Measurements from ENCODE around the gene PCDH9. TPM values are rescaled to one million over a fixed set of nuclear protein-coding genes. Genes with fewer than 3 reads are reported as not detected.

PCDH9 gene
- total and polyA plus RNA-seq, 10 of the 15 experiments (the other 5 are each of a cell fraction or from before 2014, with no cell fraction given) = 0.02 to 2.3 (median 0.05) TPM; not detected in 1

- H3K27ac ChIP-seq (ENCODE audit: control insufficient read depth, insufficient read depth) = no peak overlapping the region
- H4K20me1 ChIP-seq (ENCODE audit: control insufficient read depth, insufficient read depth) = no peaks in the 10 kb centered on the region
- SMC1A ChIA-PET (ENCODE audit: uncharacterized antibody, unreplicated experiment) = interaction anchor here (1.1 kb wide), 1 partner anchor 389 kb away, joined by 3 read pairs; no protein-coding TSS in a partner anchor
- H3K27me3 ChIP-seq (replicated peaks in 1 of 2; ENCODE audit: control insufficient read depth in 2 of 2, insufficient read depth in 2 of 2, low read length in 1 of 2) = no peaks in the 10 kb centered on the region
- intact Hi-C loops (cut with micrococcal nuclease; ENCODE audit: unreplicated experiment) = loop anchor here (5.0 kb wide), 1 partner anchor 1564 kb away; no protein-coding TSS in a partner anchor
- no peaks in the 10 kb centered on the region for H3K36me3 ChIP-seq (ENCODE audit: control insufficient read depth in 2 of 2, insufficient read depth in 2 of 2, low read length in 1 of 2)
- no peak overlapping the region for H2AFZ ChIP-seq (ENCODE audit: control insufficient read depth, low read depth, low read length)
- in situ Hi-C loops (cut with MboI) = no loop called here
- no peaks in the 10 kb centered on the region for H3K9me3 ChIP-seq (replicated peaks; ENCODE audit: control insufficient read depth, insufficient read depth, low read length)
- no peak overlapping the region for H3K9ac ChIP-seq (ENCODE audit: control insufficient read depth, insufficient read depth, low read length)
- no peak for TF ChIP-seq CREB1 (IDR thresholded peaks at IDR 0.05; ENCODE audit: low read depth)
- TF ChIP-seq FOXM1 (IDR thresholded peaks at IDR 0.05; ENCODE audit: low read depth, low read length) = no peak
- H3K79me2 ChIP-seq (ENCODE audit: control insufficient read depth, insufficient read depth, low read length) = no peaks in the 10 kb centered on the region
- POLR2A ChIA-PET = no interaction called here
- peak; percentile 82 for ATAC-seq
- H3K4me1 ChIP-seq (ENCODE audit: control insufficient read depth, insufficient read depth, low read length) = no peaks in the 10 kb centered on the region
- no peak for DNase-seq (ENCODE audit: low read depth, low spot score)
- FAIRE-seq = no peak
- CTCF ChIA-PET = interaction anchor here (0.6 to 4.2 kb wide), 5 partner anchors 15 to 1513 kb away, joined by 3 to 26 read pairs (median 4); no protein-coding TSS in a partner anchor
- no peak overlapping the region for H3K4me3 ChIP-seq
- 0% methylated on average over 3 of the region's 3 CpGs for WGBS (ENCODE audit: insufficient coverage, insufficient replicate concordance, low lambda C conversion rate, missing lambda C conversion rate)
- no TSS peak for BruUV-seq (replicated peaks)
- RAD21 ChIA-PET (ENCODE audit: unreplicated experiment) = interaction anchor here (1.4 to 2.8 kb wide), 2 partner anchors 17 to 603 kb away, joined by 4 to 10 read pairs; no protein-coding TSS in a partner anchor
- no peak overlapping the region for H3K4me2 ChIP-seq (ENCODE audit: control insufficient read depth, insufficient read depth)
Observed at GRCh38 chr13:67221630-67222226, 8.4 kb downstream of the PCDH9 start.

GRCh38 chr13:67219113-67219512 is 11.0 kb downstream of the PCDH9 start:
- H2AFZ ChIP-seq (ENCODE audit: control insufficient read depth, low read depth, low read length) = no peak overlapping the region
- no TSS peak for BruUV-seq (replicated peaks)
- ATAC-seq (no peak), FAIRE-seq (no peak), DNase-seq (ENCODE audit: low read depth, low spot score) (no peak)
- H3K36me3 ChIP-seq (ENCODE audit: control insufficient read depth in 2 of 2, insufficient read depth in 2 of 2, low read length in 1 of 2) = no peaks in the 10 kb centered on the region
- H3K4me2 ChIP-seq (ENCODE audit: control insufficient read depth, insufficient read depth) = no peak overlapping the region
- no peak overlapping the region for H3K9ac ChIP-seq (ENCODE audit: control insufficient read depth, insufficient read depth, low read length)
- no peaks in the 10 kb centered on the region for H3K9me3 ChIP-seq (replicated peaks; ENCODE audit: control insufficient read depth, insufficient read depth, low read length)
- ChIA-PET RAD21 (ENCODE audit: unreplicated experiment) (no interaction called here), CTCF (no interaction called here), SMC1A (ENCODE audit: uncharacterized antibody, unreplicated experiment) (interaction anchor here (1.6 kb wide), 1 partner anchor 11 kb away, joined by 4 read pairs; no protein-coding TSS in a partner anchor), POLR2A (no interaction called here)
- H3K27me3 ChIP-seq (replicated peaks in 1 of 2; ENCODE audit: control insufficient read depth in 2 of 2, insufficient read depth in 2 of 2, low read length in 1 of 2) = no peaks in the 10 kb centered on the region
- no peaks in the 10 kb centered on the region for H3K79me2 ChIP-seq (ENCODE audit: control insufficient read depth, insufficient read depth, low read length)
- 0% methylated on average over 1 of the region's 1 CpG for WGBS (ENCODE audit: insufficient coverage, insufficient replicate concordance, low lambda C conversion rate, missing lambda C conversion rate)
- no peak overlapping the region for H3K27ac ChIP-seq (ENCODE audit: control insufficient read depth, insufficient read depth)
- intact Hi-C loops (cut with micrococcal nuclease; ENCODE audit: unreplicated experiment) = no loop called here
- H3K4me1 ChIP-seq (ENCODE audit: control insufficient read depth, insufficient read depth, low read length) = no peaks in the 10 kb centered on the region
- in situ Hi-C loops (cut with MboI) = no loop called here
- no peak overlapping the region for H3K4me3 ChIP-seq
- no peaks in the 10 kb centered on the region for H4K20me1 ChIP-seq (ENCODE audit: control insufficient read depth, insufficient read depth)
- TF ChIP-seq MTA3 (IDR thresholded peaks at IDR 0.05; ENCODE audit: borderline replicate concordance, low read length) = no peak
- TF ChIP-seq NKRF (conservative IDR thresholded peaks at IDR 0.05) = no peak
- TF ChIP-seq POU2F2 (IDR thresholded peaks at IDR 0.05; ENCODE audit: borderline replicate concordance, low read depth, low read length) = no peak
- no peak for TF ChIP-seq ZNF274 (IDR thresholded peaks at IDR 0.05; ENCODE audit: insufficient read depth, insufficient read length)
- TF ChIP-seq CHD2 (IDR thresholded peaks at IDR 0.05; ENCODE audit: borderline replicate concordance, low read depth, low read length) = no peak
- no peak for TF ChIP-seq IRF4 (IDR thresholded peaks at IDR 0.05; ENCODE audit: low read depth, low read length)
- no peak for TF ChIP-seq PRDM15 (CRISPR knock-in tag; IDR thresholded peaks at IDR 0.05)
